HG02884 (cell line): ENCODE data around the gene MISP.
"Not testable (repeated sequence)": the region's sequence is repeated elsewhere in the genome, so short reads cannot be mapped to it uniquely, and the experiment has no call there.

Source experiments
- ATAC-seq: cut with Tn5 transposase; IDR thresholded peaks from one replicate; pipeline ENCODE4 v1.9.1; 2021; ENCODE audit warnings: mild to moderate bottlenecking, moderate library complexity; ENCODE audit not compliant: unreplicated experiment

Gene MISP

GRCh38 chr19:723714-724113, 27.2 kb upstream of the MISP start:
- no peak for ATAC-seq

- no peak for ATAC-seq
These were observed 25.3 kb upstream of the MISP start for GRCh38 chr19:725461-726089.

GRCh38 chr19:726993-727956, 23.6 kb upstream of the MISP start:
- ATAC-seq = no peak

- no peak for ATAC-seq
These were observed 22.9 kb upstream of the MISP start for GRCh38 chr19:728011-728410.

- ATAC-seq = not testable (repeated sequence)
These were observed 21.3 kb upstream of the MISP start for GRCh38 chr19:729564-729963.

GRCh38 chr19:729965-730668, 20.8 kb upstream of the MISP start:
- ATAC-seq = no peak

- no peak for ATAC-seq
These were observed 19.9 kb upstream of the MISP start for GRCh38 chr19:731000-731399.

- no peak for ATAC-seq
These were observed 18.5 kb upstream of the MISP start for GRCh38 chr19:732148-733069.

- no peak for ATAC-seq
These were observed 16.2 kb upstream of the MISP start for GRCh38 chr19:734716-735115.

- ATAC-seq = no peak
These were observed 14.8 kb upstream of the MISP start for GRCh38 chr19:736125-736524.

GRCh38 chr19:737591-738093, 13.3 kb upstream of the MISP start:
- ATAC-seq = no peak

GRCh38 chr19:738509-739128, 12.3 kb upstream of the MISP start:
- ATAC-seq = no peak

GRCh38 chr19:739998-740715, 10.8 kb upstream of the MISP start:
- ATAC-seq = no peak

- ATAC-seq = not testable (repeated sequence)
These were observed 10.0 kb upstream of the MISP start for GRCh38 chr19:740816-741505.

GRCh38 chr19:741506-742131, 9.3 kb upstream of the MISP start:
- no peak for ATAC-seq

- ATAC-seq = no peak
These were observed 8.3 kb upstream of the MISP start for GRCh38 chr19:742540-743075.

GRCh38 chr19:743168-743687, 7.7 kb upstream of the MISP start:
- ATAC-seq = no peak

- not testable (repeated sequence) for ATAC-seq
These were observed 5.8 kb upstream of the MISP start for GRCh38 chr19:745138-745537.
